ENCODE data around the gene JAK1.
A peak's percentile ranks its signal among the peaks of the same experiment; 100 is the strongest.

The JAK1 gene

DNA sequence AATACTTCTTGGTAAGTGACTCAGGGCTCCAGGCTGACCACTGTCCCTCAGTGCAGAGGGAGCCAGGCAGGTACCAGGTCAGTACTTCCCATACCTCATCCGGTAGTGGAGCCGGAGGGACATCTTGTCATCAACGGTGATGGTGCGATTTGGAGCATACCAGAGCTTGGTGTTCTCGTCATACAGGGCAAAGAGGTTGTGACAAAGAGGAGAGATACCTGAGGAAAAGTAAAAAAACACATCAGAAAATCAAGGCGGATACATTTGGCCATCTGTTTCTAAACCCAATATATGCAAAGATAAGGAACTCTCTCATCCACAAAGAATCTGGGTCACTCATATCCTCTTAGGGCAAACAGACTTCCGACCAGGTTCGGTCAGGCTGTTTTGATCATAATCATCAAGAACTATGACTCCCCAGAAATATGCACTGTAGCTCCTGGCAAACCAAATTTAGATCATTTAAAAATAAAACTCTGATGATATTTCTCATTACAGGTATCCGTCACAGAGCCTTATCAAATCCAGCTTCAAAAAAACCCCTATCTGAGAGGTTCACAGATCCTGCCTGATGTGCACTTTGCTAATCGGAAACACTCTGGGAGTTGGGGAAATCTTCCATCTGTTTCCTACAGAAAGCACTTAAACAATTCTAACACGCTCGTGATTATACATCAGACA lies 87.3 kb downstream of the JAK1 start:
- H2BK5ac ChIP-seq (ENCODE audit: low read depth, low read length, poor library complexity) = no peak overlapping the region
- no peak overlapping the region for H3K27ac ChIP-seq (ENCODE audit: low read depth, low read length)
- no peak overlapping the region for H3K9ac ChIP-seq (ENCODE audit: low read length)
- H3K4ac ChIP-seq (ENCODE audit: low read depth, low read length) = no peak overlapping the region
- H2BK120ac ChIP-seq (ENCODE audit: insufficient read depth, low read length, poor library complexity) = no peak overlapping the region
- no peak overlapping the region for H4K91ac ChIP-seq (ENCODE audit: low read depth, low read length)
- H2AK5ac ChIP-seq (ENCODE audit: low read length) = no peak overlapping the region
- WGBS (ENCODE audit: extremely low coverage, insufficient coverage, insufficient read length) = no CpG with 5 or more reads among the region's 12 CpGs
- no peak overlapping the region for H3K23ac ChIP-seq (ENCODE audit: low read length)
- H3K36me3 ChIP-seq (ENCODE audit: control insufficient read depth in 1 of 2, insufficient read depth in 2 of 2, low read length in 2 of 2) = peaks cover 11 to 12% of the 10 kb centered on the region in 2 experiments
- H3K4me3 ChIP-seq (ENCODE audit: low read depth, low read length) = no peak overlapping the region
- H2BK12ac ChIP-seq (ENCODE audit: low read length) = no peak overlapping the region
- H3K27me3 ChIP-seq (ENCODE audit: insufficient read depth, low read length) = no peaks in the 10 kb centered on the region
- no peak overlapping the region for H3K4me2 ChIP-seq (ENCODE audit: low read length)
- H4K8ac ChIP-seq (ENCODE audit: low read depth, low read length) = no peak overlapping the region
- H3K79me2 ChIP-seq (ENCODE audit: control insufficient read depth, insufficient read depth, low read length, poor library complexity) = no peaks in the 10 kb centered on the region
- peak; percentile 92 to 96 for DNase-seq
- H3K14ac ChIP-seq (ENCODE audit: low read length) = no peak overlapping the region
- H3K9me3 ChIP-seq (ENCODE audit: insufficient read depth, low read depth, low read length) = no peaks in the 10 kb centered on the region
- no peaks in the 10 kb centered on the region for H3K79me1 ChIP-seq (ENCODE audit: low read length)
- no peak overlapping the region for H3K18ac ChIP-seq (ENCODE audit: low read length)
- no peaks in the 10 kb centered on the region for H3K4me1 ChIP-seq (ENCODE audit: control insufficient read depth in 1 of 2, insufficient read depth in 2 of 2, low read length in 2 of 2)
- H4K12ac ChIP-seq (ENCODE audit: low read depth, low read length) = no peak overlapping the region
- H2AFZ ChIP-seq (ENCODE audit: insufficient read depth, low read length, poor library complexity) = no peak overlapping the region

DNA sequence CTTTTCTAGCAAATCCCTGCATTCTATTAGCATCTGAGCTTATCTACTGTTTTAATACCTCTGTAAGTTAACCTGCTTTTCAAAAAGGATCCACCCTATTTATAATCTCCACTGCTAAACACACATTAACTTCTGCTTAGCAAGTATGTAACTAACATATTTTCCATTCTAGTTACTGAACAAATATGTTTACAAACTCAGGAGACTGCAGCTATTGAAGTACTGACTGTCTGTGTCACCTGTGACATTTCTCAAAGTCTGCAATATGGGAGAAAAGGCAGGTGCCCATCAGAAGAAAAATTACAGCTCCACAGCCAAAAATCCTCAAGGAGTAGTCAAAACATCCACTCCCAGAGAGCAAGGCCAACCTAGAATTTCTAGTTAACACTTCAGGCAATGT lies 88.3 kb downstream of the JAK1 start:
- no peak overlapping the region for H3K18ac ChIP-seq (ENCODE audit: low read length)
- H2BK5ac ChIP-seq (ENCODE audit: low read depth, low read length, poor library complexity) = no peak overlapping the region
- no peak overlapping the region for H4K91ac ChIP-seq (ENCODE audit: low read depth, low read length)
- no peak overlapping the region for H2BK12ac ChIP-seq (ENCODE audit: low read length)
- H3K79me2 ChIP-seq (ENCODE audit: control insufficient read depth, insufficient read depth, low read length, poor library complexity) = no peaks in the 10 kb centered on the region
- H3K4me3 ChIP-seq (ENCODE audit: low read depth, low read length) = no peak overlapping the region
- no peak overlapping the region for H2BK120ac ChIP-seq (ENCODE audit: insufficient read depth, low read length, poor library complexity)
- H4K8ac ChIP-seq (ENCODE audit: low read depth, low read length) = no peak overlapping the region
- H2AFZ ChIP-seq (ENCODE audit: insufficient read depth, low read length, poor library complexity) = no peak overlapping the region
- peak in 1 of 2 donors; percentile 42 for DNase-seq
- H3K27me3 ChIP-seq (ENCODE audit: insufficient read depth, low read length) = no peaks in the 10 kb centered on the region
- no peak overlapping the region for H3K14ac ChIP-seq (ENCODE audit: low read length)
- H3K79me1 ChIP-seq (ENCODE audit: low read length) = no peaks in the 10 kb centered on the region
- no peak overlapping the region for H3K27ac ChIP-seq (ENCODE audit: low read depth, low read length)
- H2AK5ac ChIP-seq (ENCODE audit: low read length) = no peak overlapping the region
- no peaks in the 10 kb centered on the region for H3K9me3 ChIP-seq (ENCODE audit: insufficient read depth, low read depth, low read length)
- H3K23ac ChIP-seq (ENCODE audit: low read length) = no peak overlapping the region
- H3K4ac ChIP-seq (ENCODE audit: low read depth, low read length) = no peak overlapping the region
- no peaks in the 10 kb centered on the region for H3K4me1 ChIP-seq (ENCODE audit: control insufficient read depth in 1 of 2, insufficient read depth in 2 of 2, low read length in 2 of 2)
- H3K9ac ChIP-seq (ENCODE audit: low read length) = no peak overlapping the region
- H3K4me2 ChIP-seq (ENCODE audit: low read length) = no peak overlapping the region
- peaks cover 13 to 16% of the 10 kb centered on the region in 2 experiments for H3K36me3 ChIP-seq (ENCODE audit: control insufficient read depth in 1 of 2, insufficient read depth in 2 of 2, low read length in 2 of 2)
- H4K12ac ChIP-seq (ENCODE audit: low read depth, low read length) = no peak overlapping the region

DNA sequence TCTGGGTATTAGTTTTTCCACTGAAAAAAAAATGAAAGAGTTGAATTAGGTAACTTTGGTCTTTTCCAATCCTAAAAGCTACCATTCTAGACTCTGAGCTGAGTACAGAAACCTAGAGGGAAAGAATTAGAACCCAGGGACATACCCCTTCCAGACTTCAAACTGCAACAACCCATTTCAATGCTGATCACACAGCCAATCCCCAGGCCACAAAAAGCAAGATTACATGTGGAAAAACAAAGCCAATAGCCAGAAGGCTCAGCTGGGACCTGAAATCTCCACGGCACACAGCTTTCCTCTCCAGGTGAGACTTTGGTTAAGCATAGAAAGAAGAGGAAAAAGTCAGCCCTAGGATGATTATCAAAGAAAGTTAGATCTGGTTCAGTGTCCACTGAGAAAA lies 88.8 kb downstream of the JAK1 start:
- Histone ChIP-seq H3K27ac (ENCODE audit: low read depth, low read length) (no peak overlapping the region), H3K4me3 (ENCODE audit: low read depth, low read length) (no peak overlapping the region), H2AFZ (ENCODE audit: insufficient read depth, low read length, poor library complexity) (no peak overlapping the region), H3K18ac (ENCODE audit: low read length) (no peak overlapping the region), H3K79me2 (ENCODE audit: control insufficient read depth, insufficient read depth, low read length, poor library complexity) (no peaks in the 10 kb centered on the region), H2BK12ac (ENCODE audit: low read length) (no peak overlapping the region), H3K9me3 (ENCODE audit: insufficient read depth, low read depth, low read length) (no peaks in the 10 kb centered on the region), H3K27me3 (ENCODE audit: insufficient read depth, low read length) (no peaks in the 10 kb centered on the region), H2BK5ac (ENCODE audit: low read depth, low read length, poor library complexity) (no peak overlapping the region), H2BK120ac (ENCODE audit: insufficient read depth, low read length, poor library complexity) (no peak overlapping the region), H3K4me1 (ENCODE audit: control insufficient read depth in 1 of 2, insufficient read depth in 2 of 2, low read length in 2 of 2) (no peaks in the 10 kb centered on the region), H3K14ac (ENCODE audit: low read length) (no peak overlapping the region), H4K8ac (ENCODE audit: low read depth, low read length) (no peak overlapping the region), H3K79me1 (ENCODE audit: low read length) (no peaks in the 10 kb centered on the region), H3K9ac (ENCODE audit: low read length) (no peak overlapping the region), H3K4me2 (ENCODE audit: low read length) (no peak overlapping the region), H3K4ac (ENCODE audit: low read depth, low read length) (no peak overlapping the region), H2AK5ac (ENCODE audit: low read length) (no peak overlapping the region), H3K23ac (ENCODE audit: low read length) (no peak overlapping the region), H4K91ac (ENCODE audit: low read depth, low read length) (no peak overlapping the region), H3K36me3 (ENCODE audit: control insufficient read depth in 1 of 2, insufficient read depth in 2 of 2, low read length in 2 of 2) (peaks cover 13 to 14% of the 10 kb centered on the region in 2 experiments), H4K12ac (ENCODE audit: low read depth, low read length) (no peak overlapping the region)
- no peak for DNase-seq
- WGBS (ENCODE audit: extremely low coverage, insufficient coverage, insufficient read length) = no CpG with 5 or more reads among the region's 1 CpG

DNA sequence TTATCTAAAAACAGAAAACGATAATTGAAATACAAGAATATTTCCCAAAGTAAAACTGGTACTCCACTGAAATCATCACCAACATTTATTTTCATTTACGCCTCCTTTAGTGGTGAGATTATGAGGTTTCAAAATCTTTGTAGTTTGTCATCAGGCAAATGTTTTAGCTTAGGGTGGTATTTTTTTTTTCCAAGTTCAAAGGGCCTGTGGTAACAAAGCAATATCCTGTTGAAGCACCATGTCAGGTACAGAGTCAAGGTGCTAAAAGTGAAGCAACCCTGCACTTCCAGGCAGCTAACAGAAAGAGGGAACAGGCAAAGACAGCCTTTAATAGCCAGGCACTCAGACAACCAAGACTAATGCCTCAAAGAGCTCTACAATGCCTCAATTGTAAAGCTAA lies 89.2 kb downstream of the JAK1 start:
- Histone ChIP-seq H2BK120ac (ENCODE audit: insufficient read depth, low read length, poor library complexity) (no peak overlapping the region), H3K4ac (ENCODE audit: low read depth, low read length) (no peak overlapping the region), H3K4me1 (ENCODE audit: control insufficient read depth in 1 of 2, insufficient read depth in 2 of 2, low read length in 2 of 2) (no peaks in the 10 kb centered on the region), H3K9ac (ENCODE audit: low read length) (no peak overlapping the region), H4K91ac (ENCODE audit: low read depth, low read length) (no peak overlapping the region), H3K79me1 (ENCODE audit: low read length) (no peaks in the 10 kb centered on the region), H2BK5ac (ENCODE audit: low read depth, low read length, poor library complexity) (no peak overlapping the region), H2BK12ac (ENCODE audit: low read length) (no peak overlapping the region), H3K9me3 (ENCODE audit: insufficient read depth, low read depth, low read length) (no peaks in the 10 kb centered on the region), H3K4me2 (ENCODE audit: low read length) (no peak overlapping the region), H3K23ac (ENCODE audit: low read length) (no peak overlapping the region), H3K27ac (ENCODE audit: low read depth, low read length) (no peak overlapping the region), H3K27me3 (ENCODE audit: insufficient read depth, low read length) (no peaks in the 10 kb centered on the region), H3K36me3 (ENCODE audit: control insufficient read depth in 1 of 2, insufficient read depth in 2 of 2, low read length in 2 of 2) (peaks cover 13 to 14% of the 10 kb centered on the region in 2 experiments), H4K12ac (ENCODE audit: low read depth, low read length) (no peak overlapping the region), H3K79me2 (ENCODE audit: control insufficient read depth, insufficient read depth, low read length, poor library complexity) (no peaks in the 10 kb centered on the region), H3K14ac (ENCODE audit: low read length) (no peak overlapping the region), H4K8ac (ENCODE audit: low read depth, low read length) (no peak overlapping the region), H2AFZ (ENCODE audit: insufficient read depth, low read length, poor library complexity) (no peak overlapping the region), H2AK5ac (ENCODE audit: low read length) (no peak overlapping the region), H3K4me3 (ENCODE audit: low read depth, low read length) (no peak overlapping the region), H3K18ac (ENCODE audit: low read length) (no peak overlapping the region)
- WGBS (ENCODE audit: extremely low coverage, insufficient coverage, insufficient read length) = no CpG with 5 or more reads among the region's 2 CpGs
- DNase-seq = no peak

Data from trophoblast cell (in vitro differentiated cells and primary cell).